ENCODE data around the gene GDF10. TPM values are rescaled to one million over a fixed set of nuclear protein-coding genes. Genes with fewer than 3 reads are reported as not detected.
A peak's percentile ranks its signal among the peaks of the same experiment; 100 is the strongest.

GDF10 gene
- total and polyA plus RNA-seq, 2 of the 8 experiments (the other 6 are each of a cell fraction or from before 2014, with no cell fraction given): 0.19 to 0.32 TPM

DNA sequence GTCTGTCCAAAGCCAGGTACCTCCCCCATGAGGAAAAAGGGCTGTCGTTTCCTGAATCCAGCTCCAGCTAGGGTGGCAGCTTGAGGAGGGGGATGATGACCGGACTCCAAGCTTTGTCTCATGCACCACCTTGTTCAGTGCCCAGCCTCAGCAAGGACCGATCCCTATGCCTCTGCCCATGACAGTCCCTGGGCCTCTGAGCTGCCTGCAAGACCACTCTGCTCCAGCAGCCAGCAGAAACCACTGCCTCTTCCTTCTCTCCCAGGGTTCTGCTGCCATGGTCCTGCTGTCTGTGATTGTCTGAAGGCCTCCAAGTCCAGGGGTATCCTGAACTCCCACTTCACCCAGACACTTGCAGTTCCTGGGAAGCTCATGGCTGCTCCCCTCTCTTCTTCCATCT is 21.3 kb upstream of the GDF10 start:
- ChIA-PET POLR2A (ENCODE audit: partially characterized antibody) (interaction anchor here (0.7 kb wide), 1 partner anchor 25 kb away, joined by 3 read pairs; no protein-coding TSS in a partner anchor), CTCF (ENCODE audit: partially characterized antibody) (interaction anchor here (1.3 to 3.5 kb wide), 3 partner anchors 10 to 33 kb away, joined by 4 to 12 read pairs (median 5); no protein-coding TSS in a partner anchor)
- no peak for TF ChIP-seq CREB1 (IDR thresholded peaks at IDR 0.05)
- no peak for TF ChIP-seq ZNF274 (IDR thresholded peaks at IDR 0.05; ENCODE audit: borderline replicate concordance, extremely low read depth, low read length)
- TF ChIP-seq JUND (IDR thresholded peaks at IDR 0.05; ENCODE audit: low read length): no peak
- TF ChIP-seq RBBP5 (IDR thresholded peaks at IDR 0.05; ENCODE audit: borderline replicate concordance, low read depth, low read length): no peak
- TF ChIP-seq JUN (IDR thresholded peaks at IDR 0.05; ENCODE audit: low read depth, low read length): no peak
- TF ChIP-seq HDAC2 (IDR thresholded peaks at IDR 0.05; ENCODE audit: borderline replicate concordance in 1 of 2, low read depth in 2 of 2, low read length in 2 of 2): no peak
- no peak for TF ChIP-seq POLR2AphosphoS5 (IDR thresholded peaks at IDR 0.05; ENCODE audit: low read depth, low read length)
- TF ChIP-seq CHD1 (IDR thresholded peaks at IDR 0.05; ENCODE audit: low read depth, low read length): no peak
- no peak for TF ChIP-seq POU5F1 (IDR thresholded peaks at IDR 0.05; ENCODE audit: low read depth, low read length)
- no peak for TF ChIP-seq PHF8 (conservative IDR thresholded peaks at IDR 0.05; ENCODE audit: low read depth, low read length)
- TF ChIP-seq EZH2 (IDR thresholded peaks at IDR 0.05; ENCODE audit: low read depth, low read length, severe bottlenecking): no peak
- TF ChIP-seq RFX5 (IDR thresholded peaks at IDR 0.05; ENCODE audit: borderline replicate concordance, low read depth, low read length): no peak

More for the DNA sequence above, 21.3 kb upstream of the GDF10 start:
- no peak overlapping the region for H2BK120ac ChIP-seq (replicated peaks; ENCODE audit: low read depth, low read length)
- no peak overlapping the region for H2BK20ac ChIP-seq (ENCODE audit: low read length)
- no peak overlapping the region for H4K8ac ChIP-seq (ENCODE audit: extremely low read depth, insufficient read depth, low read length)
- no peak overlapping the region for H2AK5ac ChIP-seq (ENCODE audit: low read depth, low read length)
- H3K23ac ChIP-seq (ENCODE audit: insufficient read length): no peak overlapping the region
- H3K14ac ChIP-seq (ENCODE audit: insufficient read length): no peak overlapping the region
- H3K18ac ChIP-seq (ENCODE audit: extremely low read depth, low read length): no peak overlapping the region
- H3K4me2 ChIP-seq (ENCODE audit: insufficient read depth in 1 of 2, low read depth in 2 of 2, low read length in 2 of 2): no peak overlapping the region
- H3K27me3 ChIP-seq (replicated peaks in 1 of 4; ENCODE audit: control insufficient read depth in 3 of 4, extremely low read depth in 1 of 4, insufficient read depth in 3 of 4, low read length in 3 of 4): no peaks in the 10 kb centered on the region
- no peak overlapping the region for H2BK15ac ChIP-seq (ENCODE audit: low read length)
- FAIRE-seq (no peak), DNase-seq (ENCODE audit: low read depth in 1 of 2, low spot score in 2 of 2) (no peak)
- no peaks in the 10 kb centered on the region for H3K36me3 ChIP-seq (ENCODE audit: control insufficient read depth in 2 of 4, insufficient read depth in 4 of 4, low read length in 3 of 4)
- H3K4me1 ChIP-seq (replicated peaks in 1 of 4; ENCODE audit: control insufficient read depth in 3 of 4, insufficient read depth in 4 of 4, low read length in 3 of 4): no peaks in the 10 kb centered on the region; a peak in 1 of 7 replicates
- H3K27ac ChIP-seq (ENCODE audit: low read depth, low read length): no peak overlapping the region
- H3K4ac ChIP-seq (replicated peaks; ENCODE audit: insufficient read length, low read depth, low read length): no peak overlapping the region
- H4K91ac ChIP-seq (replicated peaks; ENCODE audit: insufficient read length, low read length): no peak overlapping the region
- H4K20me1 ChIP-seq (replicated peaks in 1 of 2; ENCODE audit: control insufficient read depth in 1 of 2, insufficient read depth in 2 of 2, low read length in 2 of 2): no peaks in the 10 kb centered on the region
- no peak overlapping the region for H2AFZ ChIP-seq (ENCODE audit: low read length)
- no peak overlapping the region for H3K56ac ChIP-seq (replicated peaks; ENCODE audit: insufficient read length, low read depth, low read length)
- H3K9me3 ChIP-seq (ENCODE audit: insufficient read depth in 2 of 2, low read depth in 1 of 2, low read length in 1 of 2): 0 out of 4 replicates have a peak, but pooled peaks cover 0 to 1% of the 10 kb centered on the region in 2 experiments
- no peak overlapping the region for H3K9ac ChIP-seq (replicated peaks in 1 of 4; ENCODE audit: extremely low read depth in 1 of 4, low read depth in 3 of 4, low read length in 3 of 4)
- WGBS, 2 experiments (ENCODE audit: extremely low coverage in 1 of 2, insufficient coverage in 1 of 2, insufficient read length in 1 of 2, insufficient replicate concordance in 2 of 2, low coverage in 1 of 2, low lambda C conversion rate in 2 of 2, missing lambda C conversion rate in 1 of 2): 94% methylated on average over 3 of the region's 3 CpGs; no CpG with 5 or more reads in 1 of the 2 experiments
- no peaks in the 10 kb centered on the region for H3K23me2 ChIP-seq (ENCODE audit: low read depth, low read length)
- H2BK5ac ChIP-seq (ENCODE audit: low read depth, low read length): 0 out of 2 replicates have a peak overlapping the region, but pooled peaks have one; percentile 6
- H2BK12ac ChIP-seq (ENCODE audit: low read depth, low read length): no peak overlapping the region
- no peaks in the 10 kb centered on the region for H3K79me2 ChIP-seq (ENCODE audit: control insufficient read depth in 1 of 2, insufficient read depth in 2 of 2, low read length in 2 of 2)
- no peak overlapping the region for H3K4me3 ChIP-seq (ENCODE audit: extremely low read depth in 1 of 4, insufficient read depth in 2 of 4, low read depth in 3 of 4, low read length in 4 of 4)
- no peak overlapping the region for H4K5ac ChIP-seq (ENCODE audit: insufficient read length, low read depth, low read length)
- H3K79me1 ChIP-seq (ENCODE audit: low read depth, low read length): no peaks in the 10 kb centered on the region
